Measurements from ENCODE around the gene DUSP7. TPM values are rescaled to one million over a fixed set of nuclear protein-coding genes. Genes with fewer than 3 reads are reported as not detected.

Gene DUSP7
- polyA plus RNA-seq, 3 donors: 2.8 to 36.8 (median 3.9) TPM

- H3K27me3 Mint-ChIP-seq (ENCODE audit: low read depth in 3 of 3): peaks cover 1 to 4% (median 4%) of the 10 kb centered on the region in 3 donors
- H3K9me3 Mint-ChIP-seq: no peaks in the 10 kb centered on the region
- Histone ChIP-seq H3K4me2 (replicated peaks; ENCODE audit: extremely low read depth, low read length, poor library complexity, severe bottlenecking) (no peak overlapping the region), H3K36me3 (replicated peaks in 1 of 2; ENCODE audit: control insufficient read depth in 1 of 2, insufficient read depth in 2 of 2, low read length in 2 of 2) (no peaks in the 10 kb centered on the region), H2AFZ (ENCODE audit: insufficient read depth, low read depth, low read length, poor library complexity, severe bottlenecking) (no peak overlapping the region), H3K4me3 (replicated peaks in 1 of 3; ENCODE audit: low read depth in 2 of 3, low read length in 3 of 3) (no peak overlapping the region), H3K9ac (ENCODE audit: insufficient read depth, low read length, poor library complexity, severe bottlenecking) (no peak overlapping the region), H3K27ac (ENCODE audit: low read depth in 1 of 2, low read length in 2 of 2) (no peak overlapping the region), H3K79me2 (ENCODE audit: insufficient read depth, low read length) (no peaks in the 10 kb centered on the region), H3K4me1 (ENCODE audit: control insufficient read depth in 1 of 2, insufficient read depth in 2 of 2, low read length in 2 of 2) (no peaks in the 10 kb centered on the region), H3K27me3 (ENCODE audit: control insufficient read depth in 2 of 2, insufficient read depth in 2 of 2, low read length in 2 of 2) (no peaks in the 10 kb centered on the region), H4K20me1 (ENCODE audit: insufficient read depth, low read length) (no peaks in the 10 kb centered on the region), H3K9me3 (replicated peaks in 1 of 2; ENCODE audit: control insufficient read depth in 1 of 2, insufficient read depth in 1 of 2, low read length in 2 of 2) (no peaks in the 10 kb centered on the region)
- intact Hi-C loops (cut with micrococcal nuclease): no loop called here
- 78% methylated on average over 7 of the region's 10 CpGs for WGBS (ENCODE audit: insufficient coverage)
- TF ChIP-seq CTCF (IDR thresholded peaks at IDR 0.05): no peak
- no peaks in the 10 kb centered on the region for H3K36me3 Mint-ChIP-seq
- H3K4me1 Mint-ChIP-seq: no peaks in the 10 kb centered on the region
- H3K27ac Mint-ChIP-seq: peak overlapping the region in 2 of 7 donors; percentile 1 to 60
- no peak for DNase-seq
- no peak overlapping the region for H3K4me3 Mint-ChIP-seq
Observed at GRCh38 chr3:52021489-52022268, 34.7 kb downstream of the DUSP7 start.

GRCh38 chr3:52020796-52021195 is 35.6 kb downstream of the DUSP7 start:
- Histone ChIP-seq H3K4me1 (ENCODE audit: control insufficient read depth in 1 of 2, insufficient read depth in 2 of 2, low read length in 2 of 2) (no peaks in the 10 kb centered on the region), H3K27ac (ENCODE audit: low read depth in 1 of 2, low read length in 2 of 2) (no peak overlapping the region), H3K9ac (ENCODE audit: insufficient read depth, low read length, poor library complexity, severe bottlenecking) (no peak overlapping the region), H3K27me3 (ENCODE audit: control insufficient read depth in 2 of 2, insufficient read depth in 2 of 2, low read length in 2 of 2) (no peaks in the 10 kb centered on the region), H2AFZ (ENCODE audit: insufficient read depth, low read depth, low read length, poor library complexity, severe bottlenecking) (no peak overlapping the region), H3K9me3 (replicated peaks in 1 of 2; ENCODE audit: control insufficient read depth in 1 of 2, insufficient read depth in 1 of 2, low read length in 2 of 2) (no peaks in the 10 kb centered on the region), H3K36me3 (replicated peaks in 1 of 2; ENCODE audit: control insufficient read depth in 1 of 2, insufficient read depth in 2 of 2, low read length in 2 of 2) (no peaks in the 10 kb centered on the region), H3K4me3 (replicated peaks in 1 of 3; ENCODE audit: low read depth in 2 of 3, low read length in 3 of 3) (no peak overlapping the region), H4K20me1 (ENCODE audit: insufficient read depth, low read length) (no peaks in the 10 kb centered on the region), H3K79me2 (ENCODE audit: insufficient read depth, low read length) (no peaks in the 10 kb centered on the region), H3K4me2 (replicated peaks; ENCODE audit: extremely low read depth, low read length, poor library complexity, severe bottlenecking) (no peak overlapping the region)
- H3K9me3 Mint-ChIP-seq: no peaks in the 10 kb centered on the region
- intact Hi-C loops (cut with micrococcal nuclease): no loop called here
- H3K4me1 Mint-ChIP-seq: no peaks in the 10 kb centered on the region
- peaks cover 0 to 5% (median 1%) of the 10 kb centered on the region in 3 donors for H3K27me3 Mint-ChIP-seq (ENCODE audit: low read depth in 3 of 3)
- 96% methylated on average over 7 of the region's 7 CpGs for WGBS (ENCODE audit: insufficient coverage)
- no peak for TF ChIP-seq CTCF (IDR thresholded peaks at IDR 0.05)
- H3K27ac Mint-ChIP-seq: peak overlapping the region in 2 of 7 donors; percentile 62 to 68
- no peak for DNase-seq
- H3K4me3 Mint-ChIP-seq: no peak overlapping the region
- H3K36me3 Mint-ChIP-seq: no peaks in the 10 kb centered on the region
